Islet of Langerhans (tissue), 1 donor: ENCODE data around the gene CD6.
"Not testable (repeated sequence)": the region's sequence is repeated elsewhere in the genome, so short reads cannot be mapped to it uniquely, and the experiment has no call there.

Source experiments
- FAIRE-seq: peaks from one replicate; lab custom pipeline; 2011; peaks lifted over from hg19 to GRCh38; lab: Jason Lieb, UNC

Gene CD6

DNA sequence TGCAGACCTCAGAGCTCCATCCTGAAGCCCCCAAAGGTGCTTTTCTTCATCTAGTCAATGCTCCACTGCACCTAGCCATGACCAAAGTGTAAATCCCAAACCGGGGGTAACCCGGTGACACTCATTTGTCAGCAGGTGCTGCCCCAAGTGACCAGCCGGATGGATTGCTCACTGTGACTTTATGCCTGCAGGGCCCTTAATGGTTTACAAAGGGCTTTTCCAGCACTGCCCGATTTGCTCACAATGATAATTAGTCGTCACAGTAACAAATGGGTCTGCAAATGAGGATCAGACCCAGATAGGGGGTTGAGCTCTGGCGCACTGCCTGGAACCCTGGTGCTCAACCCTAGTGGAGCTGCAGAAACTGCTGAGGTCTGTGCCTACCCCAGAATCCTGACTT lies 85.1 kb downstream of the CD6 start:
- FAIRE-seq = peak; percentile 27

DNA sequence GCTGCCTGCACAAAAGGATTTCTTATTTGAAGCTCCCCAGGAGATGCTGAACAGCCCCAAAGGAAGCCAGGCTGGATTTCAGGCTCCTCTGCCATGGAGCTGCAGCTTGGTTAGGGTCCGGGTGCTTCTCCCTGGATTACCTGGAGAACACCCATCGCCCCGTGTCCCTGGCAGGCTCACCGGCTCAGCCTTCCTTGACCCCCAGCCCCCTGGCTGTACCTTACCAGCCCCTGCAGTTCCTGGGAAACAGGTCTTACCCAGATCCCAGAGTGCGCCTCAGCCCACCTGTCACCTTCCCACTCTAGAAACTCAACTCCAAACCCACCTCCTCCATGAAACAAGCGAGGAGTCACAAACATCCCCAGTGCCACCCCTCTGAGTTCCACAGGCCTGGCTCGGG lies 85.5 kb downstream of the CD6 start:
- FAIRE-seq = no peak

DNA sequence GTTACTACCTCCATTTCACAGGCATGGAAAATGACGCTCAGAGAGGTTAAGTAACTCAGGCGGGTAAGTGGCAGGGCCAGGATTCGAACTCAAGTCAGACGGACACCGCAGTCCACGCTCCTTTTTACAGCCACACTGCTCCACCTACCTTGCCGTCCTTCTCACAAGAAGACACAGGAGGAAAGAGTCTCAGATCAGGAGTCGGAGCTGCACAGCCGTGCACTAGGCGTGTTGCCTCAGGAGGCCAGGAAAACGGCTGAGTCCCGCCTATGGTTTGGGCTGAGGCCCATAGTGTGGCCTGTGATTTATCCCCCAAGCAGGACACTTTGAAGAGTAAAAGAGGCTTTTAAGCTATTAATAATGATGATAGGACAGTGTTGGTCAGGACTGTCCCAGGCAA lies 86.1 kb downstream of the CD6 start:
- no peak for FAIRE-seq

DNA sequence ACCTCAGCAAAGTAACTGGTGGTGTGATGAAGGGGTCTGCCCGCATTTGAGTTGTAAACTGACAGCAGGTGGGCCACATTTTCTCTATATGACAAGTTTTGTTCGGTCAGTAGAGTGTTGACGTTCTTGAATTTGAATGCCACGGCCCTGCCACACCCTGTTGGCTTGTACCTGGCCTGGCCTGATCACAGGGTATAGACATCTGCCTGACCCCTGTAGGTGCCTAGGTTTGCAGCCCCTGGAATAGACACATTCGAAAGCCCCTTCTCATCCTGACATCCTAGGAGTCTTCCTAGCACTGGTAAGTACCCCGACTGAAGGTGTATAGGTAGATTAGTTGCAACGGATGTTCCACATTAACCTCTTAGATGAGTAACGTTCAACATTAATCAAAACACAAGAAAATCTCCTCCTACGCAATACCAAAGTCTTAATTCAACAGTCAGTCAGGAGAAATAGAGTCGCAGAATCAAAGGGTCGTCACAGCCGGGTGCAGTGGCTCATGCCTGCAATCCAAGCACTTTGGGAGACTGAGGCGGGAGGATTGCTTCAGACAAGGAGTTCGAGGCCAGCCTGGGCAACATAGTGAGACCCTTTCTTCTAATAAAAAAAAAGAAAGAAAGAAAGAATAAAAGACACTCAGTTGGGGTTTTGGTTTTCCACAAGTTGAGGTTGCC lies 87.2 kb downstream of the CD6 start:
- FAIRE-seq = no peak

DNA sequence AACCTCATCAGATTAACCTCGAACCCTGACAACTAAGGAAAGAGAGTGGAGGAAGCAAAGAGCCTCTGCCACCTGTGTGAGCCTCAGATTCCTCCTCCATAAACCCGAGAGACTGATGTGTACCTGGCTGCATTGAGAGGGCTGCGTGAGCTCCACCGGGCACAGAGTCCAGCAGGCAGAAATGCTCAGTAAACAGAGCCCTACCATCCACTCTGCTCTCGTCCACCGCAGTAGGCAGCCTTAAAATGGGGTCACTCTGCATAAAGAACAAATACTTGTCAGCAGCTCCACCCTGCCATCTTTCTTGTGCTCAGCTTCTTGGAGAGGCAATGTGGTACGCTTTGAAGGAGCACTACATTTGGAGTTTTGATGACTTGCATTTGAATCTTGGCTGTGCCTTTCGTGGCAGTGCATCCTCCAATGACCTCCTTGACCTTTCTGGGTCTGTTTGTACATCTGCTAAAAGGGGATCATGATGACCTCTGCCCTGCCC lies 87.8 kb downstream of the CD6 start:
- FAIRE-seq = no peak

DNA sequence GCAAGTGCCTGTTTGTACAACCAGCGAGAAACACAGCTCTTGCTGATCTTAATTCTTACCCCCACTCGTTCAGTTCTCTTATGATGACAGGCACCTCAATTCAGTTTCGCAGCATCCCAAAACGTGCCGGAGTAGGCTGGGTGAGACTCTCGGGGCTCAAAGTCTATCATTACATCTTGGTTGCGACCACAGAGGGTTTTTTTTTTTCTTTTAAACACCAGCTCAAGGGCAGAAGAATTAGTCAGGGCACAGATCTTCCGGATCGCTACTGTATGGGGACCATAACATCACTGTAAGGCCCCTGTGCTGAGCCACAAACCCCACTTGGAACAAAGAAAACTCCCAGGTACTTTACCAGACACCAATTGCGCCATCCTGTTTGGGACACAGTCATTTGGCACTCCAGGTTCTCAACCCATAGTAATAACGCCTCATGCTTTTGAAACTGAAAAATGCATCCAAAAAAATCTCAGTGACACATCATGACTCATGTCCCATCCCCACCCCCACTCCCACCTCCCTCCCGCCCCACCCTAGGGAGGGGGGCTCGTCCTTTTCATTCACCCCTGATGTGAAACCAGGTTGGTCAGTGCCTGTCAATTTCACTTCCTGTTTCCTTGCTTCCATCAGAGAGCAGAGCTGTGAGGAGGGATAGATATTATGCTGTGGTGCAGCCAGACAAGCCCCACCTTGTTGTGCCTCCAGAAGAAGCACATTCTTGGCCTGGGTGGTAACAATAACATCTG lies 89.8 kb downstream of the CD6 start:
- FAIRE-seq = no peak

DNA sequence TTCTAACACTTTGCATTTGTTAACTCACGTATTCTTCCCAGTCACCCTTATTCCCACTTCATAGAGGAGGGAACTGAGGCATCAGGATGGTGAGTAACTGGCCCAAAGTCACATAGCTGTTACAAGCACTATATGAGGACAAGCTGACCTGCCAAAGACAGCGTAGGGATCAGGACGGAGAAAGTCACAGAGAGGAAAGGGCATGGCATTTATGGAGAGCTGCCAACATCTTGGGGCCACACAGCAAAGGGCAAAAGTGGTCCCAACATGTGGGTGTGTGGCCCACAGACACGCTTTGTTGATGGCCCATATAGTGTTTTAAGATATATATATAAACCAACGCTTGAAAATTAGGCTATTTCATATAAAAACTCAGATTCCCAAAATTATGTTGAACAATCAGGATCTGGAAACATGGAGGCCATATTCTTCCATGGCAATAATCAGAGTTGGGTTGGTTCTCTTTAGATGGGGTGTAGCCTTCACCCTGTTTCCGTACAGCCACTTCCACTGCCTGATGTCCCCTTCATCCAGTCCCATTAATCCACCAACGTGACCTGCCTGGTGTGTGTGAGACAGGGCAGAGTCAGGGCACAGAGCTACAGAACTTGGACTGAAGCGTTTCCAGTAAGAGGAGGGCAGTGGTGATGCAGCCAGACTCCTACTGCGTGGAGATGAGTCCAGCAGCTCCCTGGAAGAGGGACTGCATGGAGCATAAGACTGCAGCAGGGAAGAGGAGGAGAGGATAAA lies 90.9 kb downstream of the CD6 start:
- FAIRE-seq = no peak

DNA sequence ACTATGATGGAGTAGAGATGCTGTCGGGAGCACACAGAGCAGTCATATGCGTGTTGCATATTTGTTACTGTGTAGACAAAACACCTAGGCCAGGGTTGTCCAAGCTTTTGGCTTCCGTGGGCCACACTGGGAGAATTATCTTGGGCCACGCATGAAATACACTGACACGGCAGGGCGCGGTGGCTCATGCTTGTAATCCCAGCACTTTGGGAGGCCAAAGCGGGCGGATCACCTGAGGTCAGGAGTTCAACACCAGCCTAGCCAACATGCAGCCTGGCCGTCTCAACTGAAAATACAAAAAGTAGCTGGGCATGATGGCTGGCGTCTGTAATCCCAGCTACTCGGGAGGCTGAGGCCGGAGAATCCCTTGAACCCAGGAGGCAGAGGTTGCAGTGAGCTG lies 93.8 kb downstream of the CD6 start:
- FAIRE-seq = not testable (repeated sequence)

DNA sequence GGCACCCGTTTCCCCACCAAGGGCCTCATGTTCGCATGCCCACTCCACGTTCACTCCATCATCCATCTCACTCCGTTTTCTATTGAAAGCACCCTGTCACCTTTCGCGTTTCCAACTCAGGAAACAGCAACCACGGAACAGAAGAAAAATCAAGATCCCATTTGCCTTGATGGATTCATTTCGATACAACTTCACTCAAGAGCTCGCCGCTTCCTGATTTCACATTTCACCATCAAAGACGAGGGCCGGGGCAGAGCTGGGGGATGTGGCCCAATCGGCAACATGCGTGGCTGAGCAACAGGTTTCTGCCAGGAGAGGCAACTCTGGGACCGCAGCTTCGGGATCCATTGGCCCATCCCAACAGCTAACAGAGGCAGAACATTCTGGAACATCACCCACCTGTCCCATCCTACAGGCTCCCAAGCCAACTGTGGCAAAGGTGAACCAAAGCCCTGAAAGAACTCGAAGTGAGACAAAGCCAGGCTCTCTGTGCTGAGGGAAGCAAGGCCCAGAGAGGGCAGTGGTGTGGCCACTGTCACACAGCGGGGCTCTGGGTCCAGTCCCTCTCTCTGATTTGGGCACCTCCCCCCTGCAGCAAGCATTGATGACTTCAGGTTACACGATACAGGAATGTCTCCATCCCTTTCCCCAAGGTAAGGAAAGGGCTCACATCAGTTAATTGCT lies 94.6 kb downstream of the CD6 start:
- FAIRE-seq = no peak

DNA sequence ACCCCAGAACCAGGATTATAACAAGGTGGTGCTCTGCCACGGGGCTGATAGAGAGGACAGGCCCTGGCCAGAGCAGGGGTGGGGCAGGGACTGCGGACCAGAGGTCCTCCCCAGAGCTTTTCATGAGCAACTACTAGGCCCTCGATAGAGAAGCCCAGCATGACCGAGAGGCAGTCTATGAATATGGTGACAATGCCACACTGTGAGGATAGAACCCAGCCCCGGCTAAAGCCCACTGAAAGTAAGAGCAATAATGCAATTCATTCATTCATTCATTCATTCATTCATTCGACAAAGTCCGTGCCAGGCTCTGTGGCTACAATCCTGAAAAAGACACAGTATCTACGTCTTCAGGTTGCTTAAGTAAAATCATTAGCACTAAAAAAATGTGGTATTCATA lies 95.2 kb downstream of the CD6 start:
- no peak for FAIRE-seq

DNA sequence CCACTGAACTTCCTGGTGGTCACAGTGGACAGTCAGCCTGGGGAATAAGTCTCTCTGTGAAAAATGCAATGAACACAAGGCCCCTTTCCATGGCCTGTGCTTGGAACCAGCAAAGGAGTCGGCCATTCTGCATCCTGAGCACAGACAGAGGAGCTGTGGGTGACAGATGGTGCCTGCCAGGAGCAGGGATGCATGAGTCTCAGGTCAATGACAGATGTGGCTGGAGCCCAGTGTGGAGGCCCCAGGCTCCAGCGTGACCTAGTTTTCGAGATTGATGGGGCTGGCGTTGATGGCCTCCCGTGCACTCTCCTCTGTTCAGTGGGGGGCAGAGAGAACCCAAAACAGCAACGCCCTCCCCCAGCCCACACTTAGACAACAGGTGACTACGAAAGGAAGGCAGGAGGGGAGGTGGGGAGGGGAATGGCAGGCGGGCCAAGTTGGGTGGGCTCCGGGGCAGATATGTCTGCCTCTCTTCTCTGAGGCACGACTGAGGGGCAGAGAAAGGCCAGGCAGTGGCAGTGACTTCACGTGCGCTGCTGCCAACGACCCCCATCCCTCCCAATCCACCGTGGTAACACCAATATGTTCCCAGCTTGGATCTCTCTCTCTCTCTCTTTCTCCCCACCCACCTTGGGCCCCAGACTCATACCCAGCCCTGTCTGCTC lies 96.4 kb downstream of the CD6 start:
- FAIRE-seq = no peak

DNA sequence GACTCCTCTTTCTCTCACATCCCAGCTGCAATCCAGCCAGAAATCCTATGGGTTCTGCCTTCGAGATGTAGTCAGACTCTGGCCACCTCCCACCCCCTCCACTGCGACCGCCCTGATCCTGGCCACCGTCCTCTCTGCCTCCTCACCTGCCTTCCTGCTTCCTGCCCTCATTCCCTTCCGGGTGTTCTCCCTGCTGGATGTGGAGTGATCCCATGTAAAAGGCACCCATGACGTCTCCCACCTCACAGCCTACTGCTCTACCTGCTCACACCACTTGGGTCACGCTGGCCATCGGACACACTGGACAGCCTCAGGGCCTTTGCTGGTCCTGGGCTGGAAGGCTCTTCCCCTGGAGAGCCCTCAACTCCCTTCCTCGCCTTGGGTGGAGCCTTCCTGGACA lies 97.1 kb downstream of the CD6 start:
- FAIRE-seq = no peak

DNA sequence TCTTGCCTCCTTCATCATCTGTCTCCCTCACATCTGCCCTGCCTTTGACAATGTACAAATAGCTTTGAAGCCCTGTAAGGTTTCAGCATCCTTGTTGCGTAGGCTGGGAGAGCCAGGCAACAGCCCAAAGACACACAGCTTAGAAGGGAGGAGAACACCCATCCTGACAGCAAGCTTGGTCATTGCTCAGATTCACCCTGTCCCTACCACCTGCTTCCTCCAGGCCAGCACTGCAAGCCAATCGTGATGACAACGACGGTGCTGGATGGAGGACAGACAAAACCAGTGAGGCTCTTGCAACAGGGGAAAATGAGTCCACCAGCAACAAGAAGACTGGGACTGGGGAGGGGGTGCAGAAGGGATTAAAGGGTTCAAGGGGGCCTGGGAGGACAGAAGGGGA lies 97.9 kb downstream of the CD6 start:
- no peak for FAIRE-seq
